Measurements from ENCODE around the gene TMA16.

Gene TMA16

GRCh38 chr4:163568843-163569242 is 74.4 kb downstream of the TMA16 start:
- no peak overlapping the region for H3K4me3 ChIP-seq (ENCODE audit: low read length)
- DNase-seq (ENCODE audit: low read depth) = no peak
- no peak for TF ChIP-seq CTCF (conservative IDR thresholded peaks at IDR 0.05; ENCODE audit: low read length)

Measured in AG10803 (cell line).